Activated T-helper 2 cell treated with anti-CD3 and anti-CD28 coated beads, Interferon-gamma antibody, Interleukin-2, Interleukin-4, amounts not matched to agents 10 μg/mL and 5 μg/mL and 100 μg/mL, durations not matched to agents 14 hours and 24 hours and 36 hours (primary cell): ENCODE data around the gene SUSD4. TPM values are rescaled to one million over a fixed set of nuclear protein-coding genes. Genes with fewer than 3 reads are reported as not detected.

Experiments used
- DNase-seq: peaks from one replicate; pipeline ENCODE4 v3.0.0; 2021; ENCODE audit warnings: low spot score
- H3K27ac Mint-ChIP-seq: one replicate; pipeline ENCODE4 v1.8.0; 2021; ENCODE audit warnings: mixed read lengths
- H3K27me3 Mint-ChIP-seq: one replicate; pipeline ENCODE4 v1.8.0; 2021; ENCODE audit warnings: low read depth, mixed read lengths
- H3K36me3 Mint-ChIP-seq: one replicate; pipeline ENCODE4 v1.8.0; 2021; ENCODE audit warnings: low read depth, mixed read lengths
- H3K4me1 Mint-ChIP-seq: one replicate; pipeline ENCODE4 v1.8.0; 2021; ENCODE audit warnings: low read depth, mixed read lengths
- H3K4me3 Mint-ChIP-seq: one replicate; pipeline ENCODE4 v1.8.0; 2021; ENCODE audit warnings: low read depth, mild to moderate bottlenecking, moderate library complexity, mixed read lengths
- H3K9me3 Mint-ChIP-seq: one replicate; pipeline ENCODE4 v1.8.0; 2021; ENCODE audit warnings: mixed read lengths
- intact Hi-C: fragments of 100-400 bp; cut with micrococcal nuclease; formaldehyde crosslinking; loops from one replicate; pipeline ENCODE4 v1.15.1; 2023
- total RNA-seq: library from RNA; stranded (reverse); gene quantifications from 2 replicates; pipeline ENCODE4 v1.2.3, GENCODE V29; 2022

SUSD4 gene
- total RNA-seq, 1 donor from 2014 or later = 0.18 TPM

GRCh38 chr1:223224465-223224864 is 139.5 kb downstream of the SUSD4 start:
- no peak for DNase-seq
- Mint-ChIP-seq H3K27me3 (peaks cover 10% of the 10 kb centered on the region), H3K9me3 (peaks cover 4% of the 10 kb centered on the region), H3K4me3 (no peak overlapping the region), H3K4me1 (peaks cover 19% of the 10 kb centered on the region), H3K27ac (no peak overlapping the region), H3K36me3 (peaks cover 6% of the 10 kb centered on the region)
- intact Hi-C loops = no loop called here

DNA sequence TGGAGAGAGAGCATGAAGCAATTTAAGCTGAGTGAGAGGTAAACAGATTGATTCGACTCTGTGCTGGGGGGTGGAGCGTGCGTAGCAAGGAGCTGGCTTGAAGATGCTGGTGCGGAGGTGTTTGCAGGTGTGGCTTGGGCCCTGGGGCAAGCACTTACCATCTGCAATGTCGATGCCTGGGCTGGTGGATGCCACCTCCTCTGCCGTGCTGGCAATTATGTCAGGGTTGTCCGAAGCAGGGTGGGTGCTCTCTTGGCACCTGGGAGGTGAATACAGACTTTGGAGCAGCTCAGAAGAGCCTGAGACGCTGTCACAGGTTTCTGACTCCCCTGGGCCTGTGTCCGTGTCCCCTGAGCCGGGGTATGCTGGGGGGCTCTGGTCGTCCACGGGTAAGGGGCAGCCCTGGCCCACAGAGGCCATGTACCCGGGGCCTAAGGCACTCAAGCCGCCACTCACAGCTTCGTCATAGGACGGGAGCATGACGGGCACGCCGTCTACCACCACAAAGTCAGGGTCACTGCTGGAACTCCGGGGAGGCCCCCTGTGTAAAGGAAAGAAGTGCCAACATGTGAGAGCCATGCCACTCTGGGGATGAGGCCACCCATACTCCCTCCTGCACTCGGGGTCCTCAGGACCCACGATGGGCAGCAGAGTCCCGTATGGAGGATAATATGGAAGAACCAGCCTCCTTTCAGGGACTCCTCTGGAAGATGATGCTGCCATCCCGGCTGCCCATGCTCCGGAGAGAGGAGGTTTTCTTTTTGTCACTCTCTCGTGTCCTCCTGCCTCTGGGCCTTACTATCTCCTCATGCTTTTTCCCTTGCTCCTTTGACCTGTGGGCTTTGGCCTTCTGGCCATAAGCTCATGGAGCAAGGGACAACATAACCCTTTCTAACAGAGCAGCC is 140.6 kb downstream of the SUSD4 start:
- Mint-ChIP-seq H3K27me3 (peaks cover 10% of the 10 kb centered on the region), H3K27ac (no peak overlapping the region), H3K4me3 (no peak overlapping the region), H3K9me3 (peaks cover 11% of the 10 kb centered on the region), H3K4me1 (peaks cover 10% of the 10 kb centered on the region), H3K36me3 (peaks cover 10% of the 10 kb centered on the region)
- intact Hi-C loops = no loop called here
- no peak for DNase-seq

DNA sequence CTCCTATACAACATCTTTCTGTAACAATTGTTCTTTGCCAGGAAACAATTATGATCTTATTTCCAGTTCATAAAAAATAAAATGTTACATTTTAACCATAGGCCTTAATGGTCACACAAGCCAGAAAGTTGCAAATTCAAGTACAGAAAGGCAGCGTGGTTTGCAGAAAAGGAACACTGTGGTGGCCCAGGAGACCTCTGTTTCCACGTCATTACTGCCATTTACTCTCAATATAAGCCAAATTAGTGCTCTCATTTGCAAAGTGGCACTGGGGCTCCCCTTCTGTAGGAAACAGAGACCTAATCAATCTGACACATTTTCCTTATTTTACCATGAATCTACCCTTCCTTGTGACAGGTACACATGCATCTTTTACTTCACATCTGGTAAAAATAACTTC is 141.6 kb downstream of the SUSD4 start:
- Mint-ChIP-seq H3K4me3 (no peak overlapping the region), H3K9me3 (peaks cover 14% of the 10 kb centered on the region), H3K36me3 (peaks cover 10% of the 10 kb centered on the region), H3K4me1 (peaks cover 5% of the 10 kb centered on the region), H3K27me3 (peaks cover 10% of the 10 kb centered on the region), H3K27ac (no peak overlapping the region)
- intact Hi-C loops = no loop called here
- DNase-seq = no peak

DNA sequence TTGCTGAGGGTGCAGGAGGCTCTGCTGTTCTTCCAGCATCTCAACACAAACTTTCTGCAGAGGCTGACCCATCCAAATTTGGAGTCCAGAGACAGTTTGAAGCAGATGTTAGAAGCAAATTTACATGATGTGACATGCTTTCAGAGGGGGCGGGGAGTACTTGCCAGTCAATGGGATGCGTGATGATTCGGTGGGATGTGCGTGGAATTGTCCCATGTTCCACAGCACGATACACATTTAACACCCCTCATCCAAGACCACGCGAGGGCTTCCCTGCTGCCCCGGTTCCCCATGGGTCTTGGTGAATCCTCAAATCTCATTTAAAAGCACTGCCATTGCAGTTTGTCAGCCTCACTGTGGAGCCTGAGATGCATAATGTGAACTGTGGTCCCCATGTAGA is 142.3 kb downstream of the SUSD4 start:
- intact Hi-C loops = no loop called here
- Mint-ChIP-seq H3K4me3 (no peak overlapping the region), H3K27me3 (peaks cover 6% of the 10 kb centered on the region), H3K27ac (no peak overlapping the region), H3K4me1 (no peaks in the 10 kb centered on the region), H3K36me3 (peaks cover 10% of the 10 kb centered on the region), H3K9me3 (peaks cover 14% of the 10 kb centered on the region)
- no peak for DNase-seq

- peaks cover 14% of the 10 kb centered on the region for H3K9me3 Mint-ChIP-seq
- no peak for DNase-seq
- no peaks in the 10 kb centered on the region for H3K4me1 Mint-ChIP-seq
- peaks cover 7% of the 10 kb centered on the region for H3K36me3 Mint-ChIP-seq
- intact Hi-C loops = no loop called here
- no peak overlapping the region for H3K27ac Mint-ChIP-seq
- H3K4me3 Mint-ChIP-seq = no peak overlapping the region
- no peaks in the 10 kb centered on the region for H3K27me3 Mint-ChIP-seq
These were observed 143.9 kb downstream of the SUSD4 start for GRCh38 chr1:223219846-223220610.

- H3K27me3 Mint-ChIP-seq = peaks cover 1% of the 10 kb centered on the region
- H3K36me3 Mint-ChIP-seq = peaks cover 7% of the 10 kb centered on the region
- no peak overlapping the region for H3K4me3 Mint-ChIP-seq
- intact Hi-C loops = no loop called here
- H3K9me3 Mint-ChIP-seq = peaks cover 14% of the 10 kb centered on the region
- H3K4me1 Mint-ChIP-seq = no peaks in the 10 kb centered on the region
- H3K27ac Mint-ChIP-seq = no peak overlapping the region
- DNase-seq = no peak
These were observed 144.7 kb downstream of the SUSD4 start for GRCh38 chr1:223219318-223219635.

DNA sequence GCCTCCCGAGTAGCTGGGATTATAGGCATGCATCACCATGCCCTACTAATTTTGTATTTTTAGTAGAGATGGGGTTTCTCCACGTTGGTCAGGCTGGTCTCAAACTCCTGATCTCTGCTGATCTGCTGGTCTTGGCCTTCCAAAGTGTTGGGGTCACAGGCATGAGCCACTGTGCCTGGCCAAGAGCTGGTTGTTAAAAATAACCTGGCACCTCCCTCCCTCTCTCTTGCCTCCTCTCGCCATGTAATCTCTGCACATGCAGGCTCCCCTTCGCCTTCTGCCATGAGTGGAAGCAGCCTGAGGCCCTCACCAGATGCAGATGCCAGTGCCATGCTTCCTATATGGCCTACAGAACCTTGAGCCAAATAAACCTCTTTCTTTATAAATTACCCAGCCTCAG is 146.2 kb downstream of the SUSD4 start:
- H3K27ac Mint-ChIP-seq = no peak overlapping the region
- H3K9me3 Mint-ChIP-seq = peaks cover 14% of the 10 kb centered on the region
- intact Hi-C loops = no loop called here
- H3K4me1 Mint-ChIP-seq = no peaks in the 10 kb centered on the region
- no peak for DNase-seq
- H3K27me3 Mint-ChIP-seq = peaks cover 5% of the 10 kb centered on the region
- no peak overlapping the region for H3K4me3 Mint-ChIP-seq
- peaks cover 7% of the 10 kb centered on the region for H3K36me3 Mint-ChIP-seq

- no peak for DNase-seq
- peaks cover 7% of the 10 kb centered on the region for H3K36me3 Mint-ChIP-seq
- intact Hi-C loops = no loop called here
- H3K4me1 Mint-ChIP-seq = no peaks in the 10 kb centered on the region
- no peak overlapping the region for H3K27ac Mint-ChIP-seq
- H3K27me3 Mint-ChIP-seq = peaks cover 10% of the 10 kb centered on the region
- no peak overlapping the region for H3K4me3 Mint-ChIP-seq
- peaks cover 14% of the 10 kb centered on the region for H3K9me3 Mint-ChIP-seq
These were observed 147.3 kb downstream of the SUSD4 start for GRCh38 chr1:223216531-223217205.

- Mint-ChIP-seq H3K4me1 (no peaks in the 10 kb centered on the region), H3K27me3 (peaks cover 10% of the 10 kb centered on the region), H3K9me3 (peaks cover 14% of the 10 kb centered on the region), H3K36me3 (peaks cover 7% of the 10 kb centered on the region), H3K27ac (no peak overlapping the region), H3K4me3 (no peak overlapping the region)
- DNase-seq = no peak
- intact Hi-C loops = no loop called here
These were observed 147.9 kb downstream of the SUSD4 start for GRCh38 chr1:223216074-223216473.

DNA sequence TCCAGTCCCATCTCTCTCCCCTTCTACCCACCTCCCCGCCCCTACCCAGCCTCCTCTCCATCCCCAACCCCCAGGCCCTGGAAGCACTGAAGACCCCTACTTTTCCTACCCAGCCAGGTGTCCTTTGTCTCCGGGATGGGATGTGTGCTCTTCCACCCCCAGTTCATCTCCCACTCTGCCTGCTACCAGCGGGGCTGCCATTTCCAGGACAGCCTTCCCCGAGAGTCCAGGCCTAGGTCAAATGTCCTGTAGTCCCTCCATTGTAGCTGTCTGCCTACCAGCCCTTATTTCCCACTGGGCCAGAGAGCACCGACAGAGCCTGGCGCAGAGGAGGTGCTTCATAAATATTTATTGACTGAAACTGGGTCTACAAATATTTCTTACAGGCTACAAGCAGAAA is 148.9 kb downstream of the SUSD4 start:
- Mint-ChIP-seq H3K27ac (no peak overlapping the region), H3K9me3 (peaks cover 14% of the 10 kb centered on the region), H3K27me3 (peaks cover 14% of the 10 kb centered on the region), H3K36me3 (peaks cover 5% of the 10 kb centered on the region), H3K4me3 (no peak overlapping the region), H3K4me1 (no peaks in the 10 kb centered on the region)
- intact Hi-C loops = no loop called here
- no peak for DNase-seq

DNA sequence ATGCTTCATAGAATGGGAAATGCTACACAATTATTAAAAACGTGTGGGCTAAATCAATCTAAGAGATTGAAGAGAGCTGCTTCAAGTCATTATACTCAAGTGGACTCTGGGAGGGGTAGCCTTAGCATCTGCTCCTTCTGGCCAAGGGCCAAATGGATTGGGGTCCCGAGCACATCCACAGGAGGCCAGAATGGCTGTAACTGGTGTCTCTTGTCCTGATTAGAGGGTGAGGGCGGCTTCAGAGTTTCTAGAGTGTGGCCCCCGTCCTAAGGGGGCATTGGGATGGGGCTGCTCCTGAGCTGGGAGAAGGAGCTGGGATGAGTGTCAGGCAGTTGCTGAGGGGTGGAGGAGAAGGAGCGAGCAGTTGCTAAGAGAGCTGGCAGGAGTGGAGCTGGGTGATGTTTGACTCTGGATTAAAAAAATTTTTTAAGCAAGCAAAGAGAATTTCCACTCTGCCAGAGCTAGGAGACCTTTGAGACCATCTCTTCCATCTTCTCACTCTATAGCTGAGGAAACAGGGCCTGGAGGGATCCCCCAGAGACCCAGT is 149.6 kb downstream of the SUSD4 start:
- Mint-ChIP-seq H3K4me1 (no peaks in the 10 kb centered on the region), H3K4me3 (no peak overlapping the region), H3K27me3 (peaks cover 19% of the 10 kb centered on the region), H3K36me3 (peaks cover 4% of the 10 kb centered on the region), H3K9me3 (peaks cover 11% of the 10 kb centered on the region), H3K27ac (no peak overlapping the region)
- intact Hi-C loops = no loop called here
- DNase-seq = no peak

GRCh38 chr1:223212441-223212840 is 151.5 kb downstream of the SUSD4 start:
- Mint-ChIP-seq H3K4me3 (no peak overlapping the region), H3K36me3 (no peaks in the 10 kb centered on the region)
- no peak for DNase-seq

More at GRCh38 chr1:223212441-223212840, 151.5 kb downstream of the SUSD4 start:
- peaks cover 26% of the 10 kb centered on the region for H3K27me3 Mint-ChIP-seq
- no peaks in the 10 kb centered on the region for H3K9me3 Mint-ChIP-seq
- H3K4me1 Mint-ChIP-seq = no peaks in the 10 kb centered on the region
- intact Hi-C loops = no loop called here
- no peak overlapping the region for H3K27ac Mint-ChIP-seq
